Transverse colon (tissue), 4 donors: ENCODE data around the gene E2F1. TPM values are rescaled to one million over a fixed set of nuclear protein-coding genes. Genes with fewer than 3 reads are reported as not detected.

ENCODE experiments used
- DNase-seq: peaks from one replicate; pipeline ENCODE4 v3.0.0-alpha.2; 2019
- H3K27ac ChIP-seq, 4 donors: fragments of 200-600 bp; sonication (generic); 2 replicates each; pipeline ENCODE4 v1.5.1; 2016 to 2018; ENCODE audit warnings: inconsistent platforms in 4 of 4
- H3K27me3 ChIP-seq: fragments of 200-600 bp; sonication (generic); 2 replicates; pipeline ENCODE4 v1.5.1; 2017; ENCODE audit warnings: inconsistent platforms
- H3K36me3 ChIP-seq, 4 donors: fragments of 200-600 bp; sonication (generic); 2 replicates each; pipeline ENCODE4 v1.5.1; 2017 to 2019; ENCODE audit warnings: inconsistent platforms in 4 of 4
- H3K4me1 ChIP-seq, 4 donors: fragments of 200-600 bp; sonication (generic); 2 replicates each; pipeline ENCODE4 v1.5.1; 2017 to 2020; ENCODE audit warnings: inconsistent platforms in 4 of 4
- H3K4me3 ChIP-seq, 4 donors: fragments of 200-600 bp; sonication (generic); 1 replicate in 1 of 4; 2 replicates in 3 of 4; pipeline versions ENCODE4 v1.5.1 to v1.6.1; 2017 to 2019; ENCODE audit warnings: inconsistent platforms in 4 of 4
- H3K9me3 ChIP-seq, 2 donors: fragments of 200-600 bp; sonication (generic); 2 replicates each; pipeline ENCODE4 v1.5.1; 2017 to 2019; ENCODE audit warnings: inconsistent platforms in 2 of 2
- EP300 ChIP-seq: sonication (generic); formaldehyde crosslinking; IDR thresholded peaks from one replicate; pipeline ENCODE4 v1.6.1; 2017; ENCODE audit warnings: antibody characterized with exemption, low read depth
- POLR2A ChIP-seq: fragments of 450-650 bp; IDR thresholded peaks from one replicate; pipeline ENCODE4 v1.6.1; 2016; ENCODE audit warnings: antibody characterized with exemption, mild to moderate bottlenecking, moderate library complexity
- POLR2AphosphoS5 ChIP-seq, 3 donors: sonication (generic); formaldehyde crosslinking; IDR thresholded peaks; one replicate each; pipeline ENCODE4 v1.6.1; 2016; ENCODE audit warnings: antibody characterized with exemption in 3 of 3
- WGBS, 2 donors: methylation state at CpG; one replicate each; pipeline ENCODE4 v1.1.5; 2018; ENCODE audit warnings: low coverage in 1 of 2; 5-methylcytosine and 5-hydroxymethylcytosine counted together
- in situ Hi-C, 4 donors: fragments of 200-750 bp; cut with MboI; loops; one replicate each; pipeline versions ENCODE4 v1.15.0 to v1.15.1; 2017; ENCODE audit warnings: low sequenced_read_pairs in 3 of 4, low pct_ligation_motif_present in 1 of 4, low pct_unique_long_range_greater_than_20kb in 1 of 4
- intact Hi-C: fragments of 100-400 bp; cut with DNase I; formaldehyde crosslinking; loops from one replicate; pipeline ENCODE4 v1.15.1; 2023; ENCODE audit warnings: low total_unique reads
- total RNA-seq, 4 donors: library from RNA; depleted of rRNA; stranded (reverse); fragments of >200 nt; gene quantifications; one replicate each; pipeline ENCODE4 v1.1.0, GENCODE V29; 2016
- TF ChIP-seq, protein P1 (sequence below), 5 experiments: fragments of 200-600 bp in 3 of 5; fragments of 450-650 bp in 2 of 5; sonication (generic) in 3 of 5; IDR thresholded peaks; 1 replicate in 2 of 5; 2 replicates in 3 of 5; pipeline ENCODE4 v1.5.1; 2016 to 2017; ENCODE audit warnings: antibody characterized with exemption in 5 of 5, inconsistent platforms in 3 of 5, mild to moderate bottlenecking in 2 of 5, moderate library complexity in 1 of 5

E2F1 gene
- total RNA-seq, 4 donors from 2014 or later: 1.2 to 2.7 (median 2.1) TPM; not detected in 1

- H3K4me3 ChIP-seq: no peak overlapping the region
- intact Hi-C loops: no loop called here
- in situ Hi-C loops: no loop called here
- TF ChIP-seq, protein P1, sequence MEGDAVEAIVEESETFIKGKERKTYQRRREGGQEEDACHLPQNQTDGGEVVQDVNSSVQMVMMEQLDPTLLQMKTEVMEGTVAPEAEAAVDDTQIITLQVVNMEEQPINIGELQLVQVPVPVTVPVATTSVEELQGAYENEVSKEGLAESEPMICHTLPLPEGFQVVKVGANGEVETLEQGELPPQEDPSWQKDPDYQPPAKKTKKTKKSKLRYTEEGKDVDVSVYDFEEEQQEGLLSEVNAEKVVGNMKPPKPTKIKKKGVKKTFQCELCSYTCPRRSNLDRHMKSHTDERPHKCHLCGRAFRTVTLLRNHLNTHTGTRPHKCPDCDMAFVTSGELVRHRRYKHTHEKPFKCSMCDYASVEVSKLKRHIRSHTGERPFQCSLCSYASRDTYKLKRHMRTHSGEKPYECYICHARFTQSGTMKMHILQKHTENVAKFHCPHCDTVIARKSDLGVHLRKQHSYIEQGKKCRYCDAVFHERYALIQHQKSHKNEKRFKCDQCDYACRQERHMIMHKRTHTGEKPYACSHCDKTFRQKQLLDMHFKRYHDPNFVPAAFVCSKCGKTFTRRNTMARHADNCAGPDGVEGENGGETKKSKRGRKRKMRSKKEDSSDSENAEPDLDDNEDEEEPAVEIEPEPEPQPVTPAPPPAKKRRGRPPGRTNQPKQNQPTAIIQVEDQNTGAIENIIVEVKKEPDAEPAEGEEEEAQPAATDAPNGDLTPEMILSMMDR (IDR thresholded peaks at IDR 0.05): no peak
- TF ChIP-seq POLR2A (no peak), POLR2AphosphoS5 (IDR thresholded peaks at IDR 0.05) (no peak), EP300 (no peak)
- no peaks in the 10 kb centered on the region for H3K36me3 ChIP-seq
- no peak overlapping the region for H3K27ac ChIP-seq
- no peak for DNase-seq
- no peaks in the 10 kb centered on the region for H3K27me3 ChIP-seq
- WGBS, 2 donors: 96 to 100% methylated on average over 2 to 3 of the region's 3 CpGs
- no peaks in the 10 kb centered on the region for H3K9me3 ChIP-seq
- peaks cover 9 to 20% (median 16%) of the 10 kb centered on the region in 4 donors for H3K4me1 ChIP-seq
Measured at GRCh38 chr20:33687993-33688937, 2.1 kb upstream of the E2F1 start.

DNA sequence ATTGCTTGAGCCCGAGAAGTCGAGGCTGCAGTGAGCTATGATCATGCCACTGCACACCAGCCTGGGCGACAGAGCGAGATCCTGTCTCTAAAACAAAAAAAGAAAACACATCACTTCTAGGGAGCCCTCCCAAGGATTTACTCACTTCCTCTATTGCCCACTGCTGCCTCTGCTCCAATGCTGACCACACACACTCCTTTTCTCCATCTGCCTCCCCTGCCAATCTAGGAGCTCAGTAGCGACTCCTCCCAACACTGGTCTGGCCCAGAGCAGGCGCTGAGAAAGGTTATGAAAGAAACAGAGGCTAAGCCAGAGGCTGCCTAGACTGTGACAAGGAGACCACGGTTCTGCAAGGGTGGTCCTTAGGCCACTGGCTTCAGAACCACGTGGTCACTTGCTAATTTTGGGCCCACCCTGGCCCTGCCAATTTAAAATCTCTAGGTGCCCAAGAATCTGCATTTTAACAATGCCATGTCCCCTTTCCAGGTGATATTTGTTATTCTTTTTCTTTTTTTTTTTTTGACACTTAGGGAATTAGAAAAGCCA lies 1.3 kb upstream of the E2F1 start:
- WGBS, 2 donors: 20 to 79% methylated on average over 1 to 8 of the region's 8 CpGs
- no peaks in the 10 kb centered on the region for H3K9me3 ChIP-seq
- no peaks in the 10 kb centered on the region for H3K36me3 ChIP-seq
- no peak for DNase-seq
- TF ChIP-seq POLR2AphosphoS5 (IDR thresholded peaks at IDR 0.05): no peak
- H3K27me3 ChIP-seq: no peaks in the 10 kb centered on the region
- intact Hi-C loops: no loop called here
- no peak overlapping the region for H3K27ac ChIP-seq
- in situ Hi-C loops: no loop called here
- peaks cover 9 to 20% (median 16%) of the 10 kb centered on the region in 4 donors for H3K4me1 ChIP-seq
- no peak overlapping the region for H3K4me3 ChIP-seq

DNA sequence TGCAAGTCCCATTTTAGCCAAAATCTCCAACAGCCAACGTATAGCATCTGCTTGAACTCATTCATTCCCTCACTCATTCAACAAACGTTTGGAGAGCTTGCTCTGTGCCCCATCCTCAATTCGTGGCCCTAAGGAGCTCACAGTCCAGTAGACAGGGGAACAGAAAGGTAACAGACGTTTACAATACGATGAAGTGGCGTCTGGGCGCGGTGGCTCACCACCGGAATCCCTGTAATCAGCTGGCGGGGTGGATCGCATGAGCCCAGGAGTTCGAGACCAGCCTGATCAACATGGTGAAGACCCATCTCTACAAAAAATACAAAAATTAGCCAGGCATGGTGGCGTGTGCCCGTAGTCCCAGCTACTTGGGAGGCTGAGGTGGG lies 790 bp upstream of the E2F1 start:
- intact Hi-C loops (no loop called here), in situ Hi-C loops (no loop called here)
- Histone ChIP-seq H3K27me3 (no peaks in the 10 kb centered on the region), H3K27ac (peak overlapping the region; percentile 21 to 70 (median 40)), H3K4me1 (peaks cover 9 to 20% (median 16%) of the 10 kb centered on the region in 4 donors), H3K36me3 (no peaks in the 10 kb centered on the region), H3K9me3 (no peaks in the 10 kb centered on the region), H3K4me3 (peak overlapping the region in 1 of 4 donors; percentile 51)
- WGBS, 2 donors: 81 to 100% methylated on average over 1 to 14 of the region's 14 CpGs
- TF ChIP-seq, protein P1 (IDR thresholded peaks at IDR 0.05): no peak
- TF ChIP-seq EP300: no peak
- TF ChIP-seq POLR2A: no peak
- TF ChIP-seq POLR2AphosphoS5 (IDR thresholded peaks at IDR 0.05): no peak
- DNase-seq: no peak

DNA sequence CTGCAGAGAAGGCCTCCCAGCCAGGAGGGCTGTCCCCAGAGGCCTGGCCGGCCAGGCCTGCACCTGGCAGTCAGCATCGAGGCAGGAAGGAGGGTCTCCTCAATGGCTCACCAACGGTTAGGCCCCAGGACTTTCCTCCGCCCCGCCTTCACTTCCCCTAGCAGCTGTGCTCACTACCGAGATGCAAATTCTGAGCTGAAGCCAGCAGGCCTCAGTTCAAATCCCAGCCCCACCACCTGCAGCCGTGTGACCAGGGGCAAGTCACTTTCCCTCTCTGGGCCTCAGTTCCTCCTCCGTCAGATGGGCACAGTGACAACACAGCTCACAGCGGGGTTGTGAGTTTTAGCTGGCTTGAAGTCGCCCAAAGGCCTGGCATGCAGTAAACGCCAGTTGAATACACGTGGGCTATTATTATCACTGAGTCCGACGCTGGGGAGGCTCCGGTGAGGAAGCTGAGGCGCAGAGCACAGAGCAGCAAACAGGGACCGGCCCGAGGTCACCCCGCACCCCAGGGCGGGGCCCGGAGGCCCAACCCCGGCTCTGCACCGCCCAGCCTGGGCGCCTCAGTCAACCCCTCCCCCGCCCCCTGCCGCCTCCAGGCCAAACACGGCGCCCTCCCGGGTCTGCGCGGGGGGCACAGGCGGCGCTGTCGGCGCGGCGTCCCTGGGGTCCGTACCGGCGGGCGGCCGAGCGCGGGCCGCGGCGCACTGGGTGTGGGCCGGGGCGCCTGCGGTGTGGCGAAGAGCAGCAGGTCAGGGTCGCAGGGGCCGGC lies 671 bp downstream of the E2F1 start:
- peak overlapping the region in 3 of 4 donors; percentile 46 to 54 (median 51) for H3K4me3 ChIP-seq
- peak; percentile 72 for DNase-seq
- peak overlapping the region; percentile 39 to 73 (median 66) for H3K27ac ChIP-seq
- H3K9me3 ChIP-seq: no peaks in the 10 kb centered on the region
- in situ Hi-C loops: no loop called here
- TF ChIP-seq EP300 (no peak), POLR2AphosphoS5 (IDR thresholded peaks at IDR 0.05) (no peak), POLR2A (no peak)
- TF ChIP-seq, protein P1 (IDR thresholded peaks at IDR 0.05): no peak
- intact Hi-C loops: no loop called here
- H3K4me1 ChIP-seq: peaks cover 9 to 20% (median 16%) of the 10 kb centered on the region in 4 donors
- 0% methylated on average over 36 of the region's 53 CpGs; no CpG with 5 or more reads in 1 of the 2 donors for WGBS, 2 donors
- no peaks in the 10 kb centered on the region for H3K36me3 ChIP-seq
- H3K27me3 ChIP-seq: no peaks in the 10 kb centered on the region
